Transverse colon (tissue), 4 donors: ENCODE measurements around the gene SRSF12. TPM values are rescaled to one million over a fixed set of nuclear protein-coding genes. Genes with fewer than 3 reads are reported as not detected.

Experiments
- DNase-seq: peaks from one replicate; pipeline ENCODE4 v3.0.0-alpha.2; 2019
- H3K27ac ChIP-seq, 4 donors: fragments of 200-600 bp; sonication (generic); 2 replicates each; pipeline ENCODE4 v1.5.1; 2016 to 2018; ENCODE audit warnings: inconsistent platforms in 4 of 4
- H3K27me3 ChIP-seq: fragments of 200-600 bp; sonication (generic); 2 replicates; pipeline ENCODE4 v1.5.1; 2017; ENCODE audit warnings: inconsistent platforms
- H3K36me3 ChIP-seq, 4 donors: fragments of 200-600 bp; sonication (generic); 2 replicates each; pipeline ENCODE4 v1.5.1; 2017 to 2019; ENCODE audit warnings: inconsistent platforms in 4 of 4
- H3K4me1 ChIP-seq, 4 donors: fragments of 200-600 bp; sonication (generic); 2 replicates each; pipeline ENCODE4 v1.5.1; 2017 to 2020; ENCODE audit warnings: inconsistent platforms in 4 of 4
- H3K4me3 ChIP-seq, 4 donors: fragments of 200-600 bp; sonication (generic); 1 replicate in 1 of 4; 2 replicates in 3 of 4; pipeline versions ENCODE4 v1.5.1 to v1.6.1; 2017 to 2019; ENCODE audit warnings: inconsistent platforms in 4 of 4
- H3K9me3 ChIP-seq, 2 donors: fragments of 200-600 bp; sonication (generic); 2 replicates each; pipeline ENCODE4 v1.5.1; 2017 to 2019; ENCODE audit warnings: inconsistent platforms in 2 of 2
- EP300 ChIP-seq: sonication (generic); formaldehyde crosslinking; IDR thresholded peaks from one replicate; pipeline ENCODE4 v1.6.1; 2017; ENCODE audit warnings: antibody characterized with exemption, low read depth
- POLR2A ChIP-seq: fragments of 450-650 bp; IDR thresholded peaks from one replicate; pipeline ENCODE4 v1.6.1; 2016; ENCODE audit warnings: antibody characterized with exemption, mild to moderate bottlenecking, moderate library complexity
- POLR2AphosphoS5 ChIP-seq, 3 donors: sonication (generic); formaldehyde crosslinking; IDR thresholded peaks; one replicate each; pipeline ENCODE4 v1.6.1; 2016; ENCODE audit warnings: antibody characterized with exemption in 3 of 3
- WGBS, 2 donors: methylation state at CpG; one replicate each; pipeline ENCODE4 v1.1.5; 2018; ENCODE audit warnings: low coverage in 1 of 2; 5-methylcytosine and 5-hydroxymethylcytosine counted together
- in situ Hi-C, 4 donors: fragments of 200-750 bp; cut with MboI; loops; one replicate each; pipeline versions ENCODE4 v1.15.0 to v1.15.1; 2017; ENCODE audit warnings: low sequenced_read_pairs in 3 of 4, low pct_ligation_motif_present in 1 of 4, low pct_unique_long_range_greater_than_20kb in 1 of 4
- intact Hi-C: fragments of 100-400 bp; cut with DNase I; formaldehyde crosslinking; loops from one replicate; pipeline ENCODE4 v1.15.1; 2023; ENCODE audit warnings: low total_unique reads
- total RNA-seq, 4 donors: library from RNA; depleted of rRNA; stranded (reverse); fragments of >200 nt; gene quantifications; one replicate each; pipeline ENCODE4 v1.1.0, GENCODE V29; 2016
- TF ChIP-seq, protein P1 (sequence below), 5 experiments: fragments of 200-600 bp in 3 of 5; fragments of 450-650 bp in 2 of 5; sonication (generic) in 3 of 5; IDR thresholded peaks; 1 replicate in 2 of 5; 2 replicates in 3 of 5; pipeline ENCODE4 v1.5.1; 2016 to 2017; ENCODE audit warnings: antibody characterized with exemption in 5 of 5, inconsistent platforms in 3 of 5, mild to moderate bottlenecking in 2 of 5, moderate library complexity in 1 of 5

The SRSF12 gene
- total RNA-seq, 4 donors from 2014 or later: not detected

DNA sequence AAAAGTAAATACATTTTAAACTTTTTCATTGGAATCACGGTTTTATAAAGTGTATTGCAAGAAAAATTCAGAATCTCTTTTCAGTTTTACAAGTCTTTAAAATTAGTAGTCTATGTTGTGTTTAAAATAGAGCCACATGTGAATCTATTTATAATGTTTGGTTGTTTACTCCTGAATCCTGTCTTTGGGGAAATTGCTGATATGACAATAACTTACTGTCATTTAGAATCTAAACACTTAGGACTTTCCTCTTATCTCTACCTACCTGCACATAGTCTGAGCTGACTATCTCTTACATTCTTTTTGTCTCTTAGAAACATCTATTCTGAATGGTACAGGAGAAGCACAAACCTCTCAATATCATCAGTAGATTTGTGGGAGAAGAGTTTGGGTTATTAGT lies 4.1 kb upstream of the SRSF12 start:
- H3K27me3 ChIP-seq: peaks cover 3% of the 10 kb centered on the region
- intact Hi-C loops (loop anchor here (5.0 kb wide), 1 partner anchor 120 kb away; no protein-coding TSS in a partner anchor), in situ Hi-C loops (loop anchor here in 3 of 4 donors (10.0 to 25.0 kb wide), 3 partner anchors 115 to 240 kb away; partner anchors contain the start of gene UBE2J1 (in 1 of the 3))
- WGBS, 2 donors: 50 to 58% methylated on average over 1 of the region's 1 CpG
- no peaks in the 10 kb centered on the region for H3K9me3 ChIP-seq
- no peak overlapping the region for H3K4me3 ChIP-seq
- no peak for DNase-seq
- H3K27ac ChIP-seq: no peak overlapping the region
- peaks cover 2 to 20% (median 4%) of the 10 kb centered on the region in 4 donors for H3K4me1 ChIP-seq
- H3K36me3 ChIP-seq: no peaks in the 10 kb centered on the region
- TF ChIP-seq, protein P1, sequence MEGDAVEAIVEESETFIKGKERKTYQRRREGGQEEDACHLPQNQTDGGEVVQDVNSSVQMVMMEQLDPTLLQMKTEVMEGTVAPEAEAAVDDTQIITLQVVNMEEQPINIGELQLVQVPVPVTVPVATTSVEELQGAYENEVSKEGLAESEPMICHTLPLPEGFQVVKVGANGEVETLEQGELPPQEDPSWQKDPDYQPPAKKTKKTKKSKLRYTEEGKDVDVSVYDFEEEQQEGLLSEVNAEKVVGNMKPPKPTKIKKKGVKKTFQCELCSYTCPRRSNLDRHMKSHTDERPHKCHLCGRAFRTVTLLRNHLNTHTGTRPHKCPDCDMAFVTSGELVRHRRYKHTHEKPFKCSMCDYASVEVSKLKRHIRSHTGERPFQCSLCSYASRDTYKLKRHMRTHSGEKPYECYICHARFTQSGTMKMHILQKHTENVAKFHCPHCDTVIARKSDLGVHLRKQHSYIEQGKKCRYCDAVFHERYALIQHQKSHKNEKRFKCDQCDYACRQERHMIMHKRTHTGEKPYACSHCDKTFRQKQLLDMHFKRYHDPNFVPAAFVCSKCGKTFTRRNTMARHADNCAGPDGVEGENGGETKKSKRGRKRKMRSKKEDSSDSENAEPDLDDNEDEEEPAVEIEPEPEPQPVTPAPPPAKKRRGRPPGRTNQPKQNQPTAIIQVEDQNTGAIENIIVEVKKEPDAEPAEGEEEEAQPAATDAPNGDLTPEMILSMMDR (IDR thresholded peaks at IDR 0.05): no peak
- TF ChIP-seq POLR2AphosphoS5 (IDR thresholded peaks at IDR 0.05): no peak
- TF ChIP-seq EP300: no peak
- no peak for TF ChIP-seq POLR2A

DNA sequence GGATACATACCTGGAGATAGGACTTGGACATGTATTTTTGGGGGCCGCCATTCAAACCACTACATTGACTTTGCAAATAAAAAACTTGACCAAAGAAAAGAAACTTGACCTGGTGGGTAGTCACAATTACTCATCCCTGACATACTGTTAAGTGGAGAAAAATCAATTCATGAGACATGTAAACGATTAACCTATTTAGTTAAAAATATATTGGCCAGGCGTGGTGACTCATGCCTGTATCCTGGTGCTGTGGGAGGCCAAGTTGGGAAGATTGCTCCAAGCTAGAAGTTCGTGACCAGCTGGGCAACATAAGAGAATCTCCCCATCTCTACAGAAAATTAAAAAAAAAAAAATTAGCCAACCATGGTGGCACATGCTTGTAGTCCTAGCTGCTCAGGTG lies 2.5 kb upstream of the SRSF12 start:
- 20 to 77% methylated on average over 1 to 4 of the region's 4 CpGs for WGBS, 2 donors
- Histone ChIP-seq H3K27ac (no peak overlapping the region), H3K4me1 (peaks cover 2 to 23% (median 5%) of the 10 kb centered on the region in 4 donors), H3K36me3 (no peaks in the 10 kb centered on the region), H3K9me3 (no peaks in the 10 kb centered on the region), H3K27me3 (peaks cover 8% of the 10 kb centered on the region), H3K4me3 (no peak overlapping the region)
- TF ChIP-seq EP300 (no peak), POLR2AphosphoS5 (IDR thresholded peaks at IDR 0.05) (no peak), POLR2A (no peak)
- TF ChIP-seq, protein P1 (IDR thresholded peaks at IDR 0.05): no peak
- in situ Hi-C loops (loop anchor here in 3 of 4 donors (10.0 to 25.0 kb wide), 3 partner anchors 117 to 242 kb away; partner anchors contain the start of gene UBE2J1 (in 1 of the 3)), intact Hi-C loops (loop anchor here (5.0 kb wide), 1 partner anchor 122 kb away; no protein-coding TSS in a partner anchor)
- DNase-seq: no peak

DNA sequence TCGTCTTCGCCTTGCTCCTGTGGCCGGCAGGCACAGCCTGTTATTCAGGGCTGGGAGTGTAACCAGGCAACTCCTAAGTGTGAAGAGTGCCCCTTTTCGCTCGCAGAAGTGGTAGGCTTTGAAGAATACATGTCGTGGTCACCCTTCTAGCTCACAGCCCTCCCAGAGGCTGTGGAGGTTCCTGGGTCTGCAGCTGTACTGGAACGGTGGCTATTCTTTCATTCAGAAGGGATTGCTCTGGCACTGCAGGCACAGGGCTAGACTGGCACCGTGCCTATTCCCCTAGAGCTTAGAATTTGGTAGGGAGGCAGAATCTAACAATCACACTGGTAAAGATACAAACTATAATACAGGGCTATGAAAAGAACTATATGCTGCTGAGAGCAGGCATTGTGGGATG lies 1.1 kb upstream of the SRSF12 start:
- TF ChIP-seq POLR2A: no peak
- TF ChIP-seq EP300: no peak
- TF ChIP-seq POLR2AphosphoS5 (IDR thresholded peaks at IDR 0.05): no peak
- TF ChIP-seq, protein P1 (IDR thresholded peaks at IDR 0.05): no peak
- Histone ChIP-seq H3K36me3 (no peaks in the 10 kb centered on the region), H3K27ac (peak overlapping the region in 1 of 4 donors; percentile 2), H3K4me1 (peaks cover 2 to 23% (median 5%) of the 10 kb centered on the region in 4 donors), H3K9me3 (no peaks in the 10 kb centered on the region), H3K27me3 (peaks cover 8% of the 10 kb centered on the region), H3K4me3 (no peak overlapping the region)
- WGBS, 2 donors: 87 to 93% methylated on average over 5 to 8 of the region's 8 CpGs
- no peak for DNase-seq
- in situ Hi-C loops: loop anchor here in 2 of 4 donors (25.0 kb wide), 2 partner anchors 118 to 243 kb away; partner anchors contain the start of gene UBE2J1 (in 1 of the 2)
- intact Hi-C loops: loop anchor here (10.0 kb wide), 1 partner anchor 134 kb away; no protein-coding TSS in a partner anchor

DNA sequence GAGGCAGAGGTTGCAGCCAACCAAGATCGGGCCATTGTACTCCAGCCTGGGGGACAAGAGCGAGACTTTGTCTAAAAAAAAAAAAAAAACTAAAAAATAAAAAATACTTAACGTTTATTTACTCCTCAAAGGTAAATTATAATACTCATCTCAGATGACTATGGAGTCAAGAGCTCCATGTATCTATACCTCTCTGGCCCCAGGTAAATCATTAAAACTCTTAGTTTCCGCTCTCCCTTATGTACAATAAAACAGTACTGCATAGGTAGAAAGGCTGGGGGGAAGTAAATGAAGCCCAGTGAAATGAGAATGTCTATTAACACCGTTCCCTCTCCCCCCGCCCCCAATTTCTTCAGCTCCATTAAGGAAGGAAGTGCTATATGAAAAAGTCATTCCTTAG lies 1.2 kb downstream of the SRSF12 start:
- peaks cover 2 to 20% (median 5%) of the 10 kb centered on the region in 4 donors for H3K4me1 ChIP-seq
- H3K36me3 ChIP-seq: no peaks in the 10 kb centered on the region
- peaks cover 8% of the 10 kb centered on the region for H3K27me3 ChIP-seq
- TF ChIP-seq POLR2AphosphoS5 (IDR thresholded peaks at IDR 0.05) (no peak), EP300 (no peak), POLR2A (no peak)
- TF ChIP-seq, protein P1 (IDR thresholded peaks at IDR 0.05): no peak
- H3K9me3 ChIP-seq: no peaks in the 10 kb centered on the region
- H3K4me3 ChIP-seq: peak overlapping the region in 1 of 4 donors; percentile 83
- intact Hi-C loops: loop anchor here (1.0 to 10.0 kb wide), 2 partner anchors 34 to 132 kb away; no protein-coding TSS in a partner anchor
- DNase-seq: no peak
- WGBS, 2 donors: 68 to 72% methylated on average over 4 to 6 of the region's 6 CpGs
- no peak overlapping the region for H3K27ac ChIP-seq
- in situ Hi-C loops: loop anchor here in 2 of 4 donors (25.0 kb wide), 2 partner anchors 121 to 246 kb away; partner anchors contain the start of gene UBE2J1 (in 1 of the 2)
